CD1c-positive myeloid dendritic cell (primary cell): ENCODE measurements around the gene NOS2.

ENCODE experiments used
- DNase-seq: peaks from one replicate; pipeline ENCODE4 v3.0.0-alpha.2; 2016; ENCODE audit errors: extremely low spot score

NOS2 gene

GRCh38 chr17:27721797-27722196 is 78.5 kb downstream of the NOS2 start:
- DNase-seq: no peak
